KMS-11 (cell line): Measurements from ENCODE around the gene DAB2IP.

Source experiments
- H2AFZ ChIP-seq: fragments of 200-600 bp; sonication (generic); 2 replicates; pipeline ENCODE4 v1.6.1; 2016; ENCODE audit warnings: antibody characterized with exemption, mixed run types, low read depth
- H3K27ac ChIP-seq: fragments of 200-600 bp; sonication (generic); 2 replicates; pipeline ENCODE4 v1.6.1; 2016; ENCODE audit warnings: mild to moderate bottlenecking, mixed run types
- H3K27me3 ChIP-seq: fragments of 200-600 bp; sonication (generic); 2 replicates; pipeline ENCODE4 v1.6.1; 2017; ENCODE audit warnings: mild to moderate bottlenecking, low read depth, mixed run types, moderate library complexity; ENCODE audit not compliant: insufficient read depth
- H3K36me3 ChIP-seq: fragments of 200-600 bp; sonication (generic); 2 replicates; pipeline ENCODE4 v1.6.1; 2017; ENCODE audit warnings: mild to moderate bottlenecking, mixed run types; ENCODE audit not compliant: insufficient read depth
- H3K4me1 ChIP-seq: fragments of 200-600 bp; sonication (generic); 2 replicates; pipeline ENCODE4 v1.6.1; 2016; ENCODE audit warnings: mild to moderate bottlenecking, low read depth, mixed run types; ENCODE audit not compliant: poor library complexity, severe bottlenecking
- H3K4me2 ChIP-seq: fragments of 200-600 bp; sonication (generic); 2 replicates; pipeline ENCODE4 v1.7.0; 2016; ENCODE audit warnings: mild to moderate bottlenecking, mixed run types
- H3K4me3 ChIP-seq: fragments of 200-600 bp; sonication (generic); IDR thresholded peaks from 2 replicates; pipeline ENCODE4 v1.6.1; 2017; ENCODE audit warnings: low read depth, low read length, mixed read lengths; ENCODE audit not compliant: insufficient read depth
- H3K79me2 ChIP-seq: fragments of 200-600 bp; sonication (generic); 2 replicates; pipeline ENCODE4 v1.6.1; 2016; ENCODE audit warnings: low read depth, mixed run types; ENCODE audit not compliant: insufficient read depth
- H3K9ac ChIP-seq: fragments of 200-600 bp; sonication (generic); 2 replicates; pipeline ENCODE4 v1.6.1; 2016; ENCODE audit warnings: mild to moderate bottlenecking, mixed run types
- H4K20me1 ChIP-seq: fragments of 200-600 bp; sonication (generic); 2 replicates; pipeline ENCODE4 v1.6.1; 2016; ENCODE audit warnings: mild to moderate bottlenecking, mixed run types; ENCODE audit not compliant: insufficient read depth
- TF ChIP-seq, protein P1 (sequence below): fragments of 200-600 bp; sonication (generic); conservative IDR thresholded peaks from 2 replicates; pipeline ENCODE4 v1.6.1; 2017; ENCODE audit warnings: low read depth, mild to moderate bottlenecking, antibody characterized with exemption, low read length, moderate library complexity, mixed read lengths

Gene DAB2IP

DNA sequence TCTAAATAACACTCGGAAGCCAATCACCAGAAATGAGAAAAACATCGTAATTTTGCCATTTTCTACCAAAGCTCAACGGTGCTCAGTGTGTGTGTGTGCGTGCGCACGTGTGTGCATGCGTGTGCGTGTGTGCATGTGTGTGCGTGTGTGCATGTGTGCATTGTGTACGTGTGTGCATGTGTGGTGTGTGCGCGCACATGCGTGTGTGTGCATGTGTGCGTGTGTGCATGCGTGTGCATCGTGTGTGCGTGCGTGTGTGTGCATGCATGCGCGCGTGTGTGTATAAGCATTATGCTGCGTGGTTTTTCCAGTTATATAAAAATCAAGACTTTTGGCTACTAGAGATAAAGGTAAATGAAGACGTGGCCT lies 165.0 kb downstream of the DAB2IP start:
- no peaks in the 10 kb centered on the region for H3K79me2 ChIP-seq
- no peak overlapping the region for H3K4me2 ChIP-seq
- no peak overlapping the region for H3K4me3 ChIP-seq
- H3K27me3 ChIP-seq, result no peaks in the 10 kb centered on the region
- H3K36me3 ChIP-seq, result no peaks in the 10 kb centered on the region
- no peak overlapping the region for H3K9ac ChIP-seq
- H2AFZ ChIP-seq, result no peak overlapping the region
- H4K20me1 ChIP-seq, result no peaks in the 10 kb centered on the region
- no peak overlapping the region for H3K27ac ChIP-seq
- TF ChIP-seq, protein P1, sequence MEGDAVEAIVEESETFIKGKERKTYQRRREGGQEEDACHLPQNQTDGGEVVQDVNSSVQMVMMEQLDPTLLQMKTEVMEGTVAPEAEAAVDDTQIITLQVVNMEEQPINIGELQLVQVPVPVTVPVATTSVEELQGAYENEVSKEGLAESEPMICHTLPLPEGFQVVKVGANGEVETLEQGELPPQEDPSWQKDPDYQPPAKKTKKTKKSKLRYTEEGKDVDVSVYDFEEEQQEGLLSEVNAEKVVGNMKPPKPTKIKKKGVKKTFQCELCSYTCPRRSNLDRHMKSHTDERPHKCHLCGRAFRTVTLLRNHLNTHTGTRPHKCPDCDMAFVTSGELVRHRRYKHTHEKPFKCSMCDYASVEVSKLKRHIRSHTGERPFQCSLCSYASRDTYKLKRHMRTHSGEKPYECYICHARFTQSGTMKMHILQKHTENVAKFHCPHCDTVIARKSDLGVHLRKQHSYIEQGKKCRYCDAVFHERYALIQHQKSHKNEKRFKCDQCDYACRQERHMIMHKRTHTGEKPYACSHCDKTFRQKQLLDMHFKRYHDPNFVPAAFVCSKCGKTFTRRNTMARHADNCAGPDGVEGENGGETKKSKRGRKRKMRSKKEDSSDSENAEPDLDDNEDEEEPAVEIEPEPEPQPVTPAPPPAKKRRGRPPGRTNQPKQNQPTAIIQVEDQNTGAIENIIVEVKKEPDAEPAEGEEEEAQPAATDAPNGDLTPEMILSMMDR, result no peak
- H3K4me1 ChIP-seq, result no peaks in the 10 kb centered on the region

DNA sequence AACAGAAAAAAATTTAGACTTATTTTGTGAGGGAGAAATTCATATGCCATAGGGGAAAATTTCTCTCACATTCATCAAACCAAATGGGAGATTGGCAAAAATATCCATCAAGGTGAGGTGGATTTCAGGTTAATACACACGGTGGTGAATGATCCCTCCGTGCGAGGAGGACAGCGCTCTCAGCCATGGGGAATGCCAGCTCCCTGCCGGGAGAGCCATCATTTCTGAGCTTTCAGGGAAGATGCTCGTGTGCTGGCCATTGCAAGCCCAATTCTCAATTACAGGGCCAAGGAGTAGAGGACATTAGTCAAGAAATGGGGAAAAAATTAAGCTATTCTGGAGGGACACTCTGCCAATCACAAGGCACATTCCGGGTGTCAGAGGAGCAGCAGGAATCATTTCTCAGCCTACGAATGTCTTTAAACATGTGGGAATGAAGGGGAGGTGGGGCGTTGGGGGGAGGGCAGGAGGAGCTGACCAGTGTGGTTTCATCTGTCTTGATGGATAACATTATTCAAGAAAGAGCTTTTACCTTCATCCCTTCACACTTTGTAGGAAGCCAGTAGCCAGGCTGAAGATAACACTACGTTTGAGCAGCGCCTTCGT lies 165.5 kb downstream of the DAB2IP start:
- H3K36me3 ChIP-seq, result no peaks in the 10 kb centered on the region
- no peaks in the 10 kb centered on the region for H3K27me3 ChIP-seq
- no peaks in the 10 kb centered on the region for H3K4me1 ChIP-seq
- no peak overlapping the region for H3K27ac ChIP-seq
- no peak overlapping the region for H2AFZ ChIP-seq
- no peaks in the 10 kb centered on the region for H4K20me1 ChIP-seq
- H3K79me2 ChIP-seq, result no peaks in the 10 kb centered on the region
- H3K4me3 ChIP-seq, result no peak overlapping the region
- TF ChIP-seq, protein P1, result no peak
- no peak overlapping the region for H3K4me2 ChIP-seq
- H3K9ac ChIP-seq, result no peak overlapping the region

DNA sequence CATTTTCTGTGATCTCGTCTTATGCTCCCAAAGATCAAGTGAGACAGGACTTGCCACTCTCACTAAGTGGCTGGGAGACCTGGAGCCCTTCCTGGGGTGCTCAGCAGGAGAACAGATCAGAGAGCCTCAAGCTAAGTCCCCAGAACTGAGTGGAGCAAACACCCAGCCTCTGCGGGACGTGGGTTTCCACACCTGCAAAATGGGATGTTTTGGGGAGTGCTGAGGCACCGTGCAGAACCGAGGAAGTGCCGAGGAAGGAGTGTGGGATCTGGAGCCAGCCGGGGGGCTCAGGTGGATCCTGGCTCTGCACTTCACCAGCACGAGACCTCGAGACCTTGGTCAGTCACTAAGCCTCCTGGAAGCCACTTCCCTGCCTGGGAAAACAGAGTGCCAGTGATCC lies 166.0 kb downstream of the DAB2IP start:
- H3K36me3 ChIP-seq, result no peaks in the 10 kb centered on the region
- no peaks in the 10 kb centered on the region for H3K27me3 ChIP-seq
- no peaks in the 10 kb centered on the region for H3K79me2 ChIP-seq
- no peaks in the 10 kb centered on the region for H3K4me1 ChIP-seq
- H4K20me1 ChIP-seq, result no peaks in the 10 kb centered on the region
- H3K27ac ChIP-seq, result no peak overlapping the region
- no peak overlapping the region for H2AFZ ChIP-seq
- no peak overlapping the region for H3K4me2 ChIP-seq
- H3K4me3 ChIP-seq, result no peak overlapping the region
- no peak overlapping the region for H3K9ac ChIP-seq
- TF ChIP-seq, protein P1, result no peak

GRCh38 chr9:121818016-121818661 lies 166.7 kb downstream of the DAB2IP start:
- Histone ChIP-seq H3K4me1 (no peaks in the 10 kb centered on the region), H3K4me2 (no peak overlapping the region), H3K27ac (no peak overlapping the region), H3K36me3 (no peaks in the 10 kb centered on the region), H3K27me3 (no peaks in the 10 kb centered on the region), H2AFZ (no peak overlapping the region), H3K79me2 (no peaks in the 10 kb centered on the region), H4K20me1 (no peaks in the 10 kb centered on the region), H3K4me3 (no peak overlapping the region), H3K9ac (no peak overlapping the region)
- TF ChIP-seq, protein P1, result no peak
